K562 (cell line): ENCODE data around the gene CTBP2. TPM values are rescaled to one million over a fixed set of nuclear protein-coding genes. Genes with fewer than 3 reads are reported as not detected.

ENCODE experiments used
- ATAC-seq: fragments of 200-7000 bp; cut with Tn5 transposase; 3 replicates; pipeline ENCODE4 v1.9.1; 2020; ENCODE audit warnings: moderate library complexity
- BruUV-seq: library from RNA; stranded (reverse); fragments of 400-500 nt; replicated peaks from 2 replicates; lab custom pipeline; 2021; lab: Mats Ljungman, UMichigan
- CTCF ChIA-PET: fragments of 300-600 bp; formaldehyde crosslinking; extraction: SDS; loops from one replicate; lab custom pipeline; 2021; ENCODE audit warnings: low intra/inter-chr PET ratio; lab: Yijun Ruan, JAX
- POLR2A ChIA-PET: fragments of 300-600, 350-650 bp; sonication (Branson Sonifier 250); formaldehyde crosslinking; extraction: SDS; loops from one replicate; lab custom pipeline; 2021; ENCODE audit warnings: antibody characterized with exemption, inconsistent platforms; lab: Yijun Ruan, JAX
- DNase-seq, 4 experiments: peaks; one replicate each; pipeline versions ENCODE4 v3.0.0 to v3.0.0-alpha.2; 2011 to 2018; ENCODE audit warnings: low spot score in 3 of 4, mixed read lengths in 3 of 4; ENCODE audit errors: extremely low read depth in 1 of 4
- FAIRE-seq: peaks from 2 replicates; lab custom pipeline; 2011; peaks lifted over from hg19 to GRCh38; lab: Jason Lieb, UNC
- H2AFZ ChIP-seq: 2 replicates; pipeline ENCODE4 v1.6.0; 2011; ENCODE audit warnings: low read depth, low read length, control low read depth, inconsistent platforms
- H3K27ac ChIP-seq: fragments of 200-600 bp; 3 replicates; pipeline ENCODE4 v1.8.0; 2011; ENCODE audit warnings: low read depth, mild to moderate bottlenecking, control low read depth, inconsistent platforms, low read length, moderate library complexity, mixed read lengths; ENCODE audit errors: extremely low read depth
- H3K27me3 ChIP-seq, 2 experiments: fragments of 300-600 bp in 1 of 2; 2 replicates in 1 of 2; 3 replicates in 1 of 2; pipeline versions ENCODE4 v1.6.0 to v1.8.0; 2011; ENCODE audit warnings: inconsistent platforms in 2 of 2, low read length in 2 of 2, mild to moderate bottlenecking in 1 of 2, mixed read lengths in 1 of 2, moderate library complexity in 1 of 2; ENCODE audit not compliant: control insufficient read depth in 2 of 2, insufficient read depth in 2 of 2
- H3K36me3 ChIP-seq: fragments of 300-600 bp; 3 replicates; pipeline ENCODE4 v1.8.0; 2011; ENCODE audit warnings: mild to moderate bottlenecking, low read length, inconsistent platforms; ENCODE audit not compliant: control insufficient read depth, insufficient read depth
- H3K4me1 ChIP-seq, 2 experiments: fragments of 200-600 bp in 1 of 2; replicated peaks in 1 of 2; 2 replicates in 1 of 2; 3 replicates in 1 of 2; pipeline versions ENCODE4 v1.5.1 to v1.8.0; 2011; ENCODE audit warnings: inconsistent platforms in 2 of 2, low read length in 2 of 2, mild to moderate bottlenecking in 1 of 2, mixed read lengths in 1 of 2, moderate library complexity in 1 of 2; ENCODE audit not compliant: control insufficient read depth in 2 of 2, insufficient read depth in 2 of 2
- H3K4me2 ChIP-seq: 2 replicates; pipeline ENCODE4 v1.6.1; 2011; ENCODE audit warnings: low read length, control low read depth, inconsistent platforms, mixed read lengths; ENCODE audit not compliant: insufficient read depth
- H3K4me3 ChIP-seq: fragments of 200-600 bp; sonication (generic), shearing (Covaris generic); 2 replicates; pipeline ENCODE4 v1.5.1; 2016; ENCODE audit warnings: control low read depth, inconsistent platforms
- H3K79me2 ChIP-seq: fragments of 200-600 bp; 3 replicates; pipeline ENCODE4 v1.8.0; 2011; ENCODE audit warnings: low read length, inconsistent platforms; ENCODE audit not compliant: control insufficient read depth, insufficient read depth
- H3K9ac ChIP-seq, 2 experiments: 2 replicates each; pipeline versions ENCODE4 v1.6.0 to v1.6.1; 2011; ENCODE audit warnings: low read depth in 2 of 2, low read length in 2 of 2, control low read depth in 1 of 2, inconsistent platforms in 1 of 2, mild to moderate bottlenecking in 1 of 2, mixed read lengths in 1 of 2; ENCODE audit not compliant: insufficient read depth in 1 of 2
- H3K9me1 ChIP-seq: one replicate; pipeline ENCODE4 v1.6.0; 2011; ENCODE audit warnings: inconsistent platforms, mild to moderate bottlenecking, low read length, moderate library complexity; ENCODE audit not compliant: control insufficient read depth, insufficient read depth
- H3K9me3 ChIP-seq: replicated peaks from 2 replicates; pipeline ENCODE4 v1.5.1; 2011; ENCODE audit warnings: low read depth, low read length, inconsistent platforms; ENCODE audit not compliant: control insufficient read depth, insufficient read depth
- H4K20me1 ChIP-seq: replicated peaks from 2 replicates; pipeline ENCODE4 v1.6.1; 2011; ENCODE audit warnings: low read length, inconsistent platforms, mixed read lengths; ENCODE audit not compliant: control insufficient read depth, insufficient read depth
- ESRRB ChIP-seq: fragments of 250-450 bp; sonication (Bioruptor Pico); IDR thresholded peaks from 2 replicates; pipeline ENCODE4 v1.5.0; 2020; ENCODE audit warnings: mild to moderate bottlenecking, moderate library complexity, borderline replicate concordance
- MAFK ChIP-seq: IDR thresholded peaks from 2 replicates; pipeline ENCODE4 v1.6.1; 2011; ENCODE audit warnings: low read length, improper control_type of control experiment
- MEF2A ChIP-seq: IDR thresholded peaks from 2 replicates; pipeline ENCODE4 v1.6.1; 2011; ENCODE audit warnings: low read depth, mild to moderate bottlenecking, low read length, moderate library complexity; ENCODE audit not compliant: control insufficient read depth
- MEF2D ChIP-seq: conservative IDR thresholded peaks from 2 replicates; pipeline ENCODE4 v1.6.1; 2016; ENCODE audit warnings: low read depth, missing genetic modification characterization, missing compliant biosample characterization
- ZNF316 ChIP-seq: fragments of 450-650 bp; IDR thresholded peaks from 2 replicates; pipeline ENCODE4 v1.6.1; 2016
- WGBS: fragments of 100-300 bp; shearing (Covaris generic); methylation state at CpG from one replicate; pipeline ENCODE4 v1.1.6; 2016; ENCODE audit warnings: low coverage, mixed read lengths; ENCODE audit not compliant: insufficient coverage; ENCODE audit errors: missing lambda C conversion rate; 5-methylcytosine and 5-hydroxymethylcytosine counted together
- in situ Hi-C: fragments of 300-500 bp; cut with MboI; formaldehyde crosslinking; loops from 4 replicates; pipeline ENCODE4 v1.15.0; 2018; ENCODE audit warnings: inconsistent platforms, mixed read lengths
- intact Hi-C: fragments of 100-400 bp; cut with micrococcal nuclease; formaldehyde crosslinking; loops from 2 replicates; pipeline ENCODE4 v1.14.2; 2022
- polyA plus RNA-seq, 8 experiments: library from polyadenylated mRNA; depleted of rRNA in 4 of 8; stranded (reverse) in 5 of 8; unstranded in 3 of 8; fragments of >200 nt; fragmentation: Nextera tagmentation in 2 of 8; fragmentation: Illumina TruSeq in 1 of 8; extraction: Ambion mirVana in 2 of 8; extraction: Trizol in 1 of 8; gene quantifications; 2 replicates each; pipeline versions ENCODE4 v1.2.1 to v1.2.3, GENCODE V29; 2011 to 2014; ENCODE audit warnings: inconsistent platforms in 1 of 8, missing spikeins in 1 of 8
- total RNA-seq, 7 experiments: library from RNA; depleted of rRNA in 6 of 7; stranded (reverse); fragments of >200 nt in 6 of 7; fragmentation: Illumina TruSeq in 2 of 7; extraction: Trizol in 2 of 7; gene quantifications; 2 replicates each; pipeline versions ENCODE4 v1.2.1 to v1.2.3, GENCODE V29; 2011 to 2021; ENCODE audit warnings: low replicate concordance in 1 of 7

The CTBP2 gene
- total and polyA plus RNA-seq, 9 of the 15 experiments (the other 6 are each of a cell fraction or from before 2014, with no cell fraction given): 1.3 to 8.8 (median 5.1) TPM

DNA sequence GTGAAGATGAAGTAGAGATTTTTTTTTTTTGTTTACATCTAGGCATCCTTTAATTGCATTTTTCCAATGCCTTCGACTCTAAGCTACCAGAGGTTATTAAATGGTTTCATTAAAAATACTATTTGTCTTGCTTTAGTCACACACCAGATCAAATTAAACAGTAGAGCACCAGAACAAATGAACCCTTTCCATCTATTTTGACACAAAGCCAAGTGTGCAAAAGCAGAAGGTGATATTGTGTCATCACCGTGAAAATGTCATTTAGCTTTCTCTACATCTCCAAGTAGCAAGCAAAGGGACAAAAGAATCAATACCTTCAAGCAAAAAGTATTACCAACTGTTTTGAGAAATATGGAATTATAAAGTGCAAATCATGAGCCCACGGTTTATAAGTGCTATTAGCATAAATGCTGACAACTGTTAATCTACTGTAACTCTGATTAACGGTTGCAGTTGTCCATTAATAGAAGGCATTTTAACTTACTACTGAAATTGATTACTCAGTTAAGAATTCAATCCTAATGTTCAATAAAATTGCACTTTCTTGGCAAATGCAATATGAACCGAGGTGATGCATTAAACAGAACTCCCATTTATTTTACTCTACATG, 49.1 kb downstream of the CTBP2 start:
- Histone ChIP-seq H3K9me1 (peaks cover 4% of the 10 kb centered on the region), H3K4me3 (no peak overlapping the region), H3K27ac (no peak overlapping the region), H2AFZ (no peak overlapping the region), H3K27me3 (no peaks in the 10 kb centered on the region), H3K4me2 (no peak overlapping the region), H3K9me3 (no peaks in the 10 kb centered on the region), H3K36me3 (peaks cover 54% of the 10 kb centered on the region), H3K4me1 (peaks cover 25 to 32% of the 10 kb centered on the region in 2 experiments), H3K79me2 (peaks cover 92% of the 10 kb centered on the region), H3K9ac (no peak overlapping the region), H4K20me1 (peaks cover 23% of the 10 kb centered on the region)
- WGBS: 88% methylated on average over 5 of the region's 5 CpGs
- intact Hi-C loops: loop anchor here (5.0 kb wide), 1 partner anchor 46 kb away; no protein-coding TSS in a partner anchor
- FAIRE-seq: no peak
- no peak for TF ChIP-seq ESRRB (CRISPR knock-in tag)
- TF ChIP-seq ZNF316: peak; percentile 47
- POLR2A ChIA-PET: interaction anchor here (1.3 kb wide), 1 partner anchor 9 kb away, joined by 3 read pairs; no protein-coding TSS in a partner anchor
- DNase-seq: no peak
- CTCF ChIA-PET: no interaction called here
- no peak for ATAC-seq
- BruUV-seq: no TSS peak
- in situ Hi-C loops: no loop called here

DNA sequence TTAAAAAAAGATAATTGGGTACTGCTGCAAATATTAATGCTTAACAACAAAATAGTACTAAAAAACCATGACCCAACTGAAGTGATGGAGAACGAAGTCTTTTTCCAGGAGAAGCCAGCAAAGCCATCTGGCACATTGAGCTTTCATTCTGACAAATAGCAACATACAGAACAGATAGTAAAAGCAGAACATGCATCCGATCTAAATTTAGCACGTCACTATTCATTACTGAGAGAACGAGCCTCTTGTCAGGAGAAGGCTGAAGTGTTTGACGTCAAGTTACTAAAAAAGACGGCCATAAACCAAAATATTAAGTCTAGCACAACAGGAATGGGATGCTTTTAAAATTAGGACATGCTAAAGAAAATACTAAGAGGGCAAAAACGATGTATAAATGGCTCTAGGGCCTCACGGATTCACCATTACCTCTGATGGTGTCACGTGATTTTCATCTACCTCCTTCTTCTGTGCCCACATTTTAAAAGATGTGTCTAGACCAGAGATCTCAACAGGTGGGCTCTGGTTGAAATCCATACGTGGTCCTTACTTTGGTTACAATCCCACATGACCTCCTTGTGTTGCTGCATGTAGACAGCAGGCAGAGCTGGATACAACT, 52.3 kb downstream of the CTBP2 start:
- Histone ChIP-seq H3K9me1 (peaks cover 3% of the 10 kb centered on the region), H3K4me1 (peaks cover 3 to 6% of the 10 kb centered on the region in 2 experiments; a peak in 4 of 5 replicates), H2AFZ (no peak overlapping the region), H3K27ac (no peak overlapping the region), H3K4me3 (no peak overlapping the region), H3K4me2 (no peak overlapping the region), H3K9ac (no peak overlapping the region), H3K36me3 (peaks cover 58% of the 10 kb centered on the region), H3K27me3 (no peaks in the 10 kb centered on the region), H3K9me3 (no peaks in the 10 kb centered on the region), H4K20me1 (peaks cover 5% of the 10 kb centered on the region), H3K79me2 (peaks cover 87% of the 10 kb centered on the region)
- no peak for DNase-seq
- 0 out of 2 replicates have a peak, but pooled peaks have one; percentile 33 for TF ChIP-seq MEF2D (tag)
- no peak for TF ChIP-seq MAFK
- TF ChIP-seq MEF2A: peak; percentile 52; the same call in 1 of the 2 replicates
- intact Hi-C loops: no loop called here
- ChIA-PET POLR2A (no interaction called here), CTCF (no interaction called here)
- no TSS peak for BruUV-seq
- WGBS: 87% methylated on average over 10 of the region's 10 CpGs
- no peak for FAIRE-seq
- ATAC-seq: no peak
- in situ Hi-C loops: no loop called here
